Liver (tissue), 9 donors: ENCODE measurements around the gene PGM5. TPM values are rescaled to one million over a fixed set of nuclear protein-coding genes. Genes with fewer than 3 reads are reported as not detected.

Experiments
- DNase-seq: peaks from one replicate; pipeline ENCODE4 v3.0.0-alpha.2; 2017; ENCODE audit warnings: low spot score
- H3K27ac ChIP-seq, 2 donors: one replicate each; pipeline ENCODE4 v1.7.0; 2013; ENCODE audit warnings: inconsistent platforms in 2 of 2, low read length in 2 of 2, control low read depth in 1 of 2, low read depth in 1 of 2, mild to moderate bottlenecking in 1 of 2
- H3K27me3 ChIP-seq, 4 donors: one replicate each; pipeline versions ENCODE4 v1.6.1 to v1.7.0; 2013; ENCODE audit warnings: low read length in 3 of 4, inconsistent platforms in 1 of 4, mild to moderate bottlenecking in 1 of 4, moderate library complexity in 1 of 4; ENCODE audit not compliant: control insufficient read depth in 4 of 4, insufficient read depth in 4 of 4
- H3K36me3 ChIP-seq, 4 donors: one replicate each; pipeline versions ENCODE4 v1.6.1 to v1.7.0; 2013; ENCODE audit warnings: low read length in 3 of 4, mild to moderate bottlenecking in 3 of 4, low read depth in 1 of 4, moderate library complexity in 1 of 4; ENCODE audit not compliant: control insufficient read depth in 4 of 4, insufficient read depth in 3 of 4
- H3K4me1 ChIP-seq, 4 donors: one replicate each; pipeline versions ENCODE4 v1.6.1 to v1.7.0; 2013; ENCODE audit warnings: low read length in 3 of 4, mild to moderate bottlenecking in 3 of 4, moderate library complexity in 1 of 4; ENCODE audit not compliant: control insufficient read depth in 4 of 4, insufficient read depth in 4 of 4
- H3K4me3 ChIP-seq, 3 donors: one replicate each; pipeline versions ENCODE4 v1.6.1 to v1.7.0; 2013; ENCODE audit warnings: low read length in 3 of 3, control low read depth in 1 of 3, low read depth in 1 of 3, mild to moderate bottlenecking in 1 of 3
- H3K9ac ChIP-seq, 2 donors: one replicate each; pipeline ENCODE4 v1.7.0; 2013; ENCODE audit warnings: low read length in 2 of 2, mild to moderate bottlenecking in 2 of 2, moderate library complexity in 2 of 2, control low read depth in 1 of 2, low read depth in 1 of 2
- H3K9me3 ChIP-seq, 4 donors: one replicate each; pipeline versions ENCODE4 v1.6.1 to v1.7.0; 2013; ENCODE audit warnings: low read length in 3 of 4; ENCODE audit not compliant: control insufficient read depth in 4 of 4
- CTCF ChIP-seq: fragments of 150-350 bp; IDR thresholded peaks from 2 replicates; pipeline ENCODE4 v1.5.1; 2017; ENCODE audit warnings: improper control_type of control experiment, low read depth, low read length; ENCODE audit not compliant: missing input control
- EGR1 ChIP-seq, 2 donors: IDR thresholded peaks; 2 replicates each; pipeline ENCODE4 v1.6.1; 2016 to 2018; ENCODE audit warnings: antibody characterized with exemption in 2 of 2, low read depth in 2 of 2
- FOXA1 ChIP-seq: IDR thresholded peaks from 2 replicates; pipeline ENCODE4 v1.6.1; 2016; ENCODE audit warnings: antibody characterized with exemption
- FOXA2 ChIP-seq: IDR thresholded peaks from 2 replicates; pipeline ENCODE4 v1.6.1; 2016; ENCODE audit warnings: antibody characterized with exemption
- GABPA ChIP-seq, 2 donors: IDR thresholded peaks in 1 of 2; conservative IDR thresholded peaks in 1 of 2; 2 replicates each; pipeline ENCODE4 v1.6.1; 2016; ENCODE audit warnings: antibody characterized with exemption in 2 of 2, mild to moderate bottlenecking in 1 of 2, moderate library complexity in 1 of 2
- HNF4A ChIP-seq, 2 donors: conservative IDR thresholded peaks; 2 replicates each; pipeline ENCODE4 v1.6.1; 2016; ENCODE audit warnings: antibody characterized with exemption in 2 of 2, mild to moderate bottlenecking in 2 of 2
- HNF4G ChIP-seq: IDR thresholded peaks from 2 replicates; pipeline ENCODE4 v1.6.1; 2016; ENCODE audit warnings: antibody characterized with exemption
- JUND ChIP-seq, 2 donors: IDR thresholded peaks; 2 replicates each; pipeline ENCODE4 v1.6.1; 2016; ENCODE audit warnings: antibody characterized with exemption in 2 of 2
- NR2F2 ChIP-seq: IDR thresholded peaks from 2 replicates; pipeline ENCODE4 v1.6.1; 2016; ENCODE audit warnings: antibody characterized with exemption
- RAD21 ChIP-seq, 2 donors: IDR thresholded peaks; 2 replicates each; pipeline ENCODE4 v1.6.1; 2016; ENCODE audit warnings: antibody characterized with exemption in 2 of 2, mild to moderate bottlenecking in 2 of 2
- REST ChIP-seq: IDR thresholded peaks from 2 replicates; pipeline ENCODE4 v1.6.1; 2016; ENCODE audit warnings: antibody characterized with exemption, mild to moderate bottlenecking
- RXRA ChIP-seq, 2 donors: IDR thresholded peaks; 2 replicates each; pipeline ENCODE4 v1.6.1; 2017 to 2018; ENCODE audit warnings: antibody characterized with exemption in 2 of 2, mild to moderate bottlenecking in 1 of 2
- SP1 ChIP-seq: IDR thresholded peaks from 2 replicates; pipeline ENCODE4 v1.6.1; 2018; ENCODE audit warnings: antibody characterized with exemption, mild to moderate bottlenecking
- TAF1 ChIP-seq: conservative IDR thresholded peaks from 2 replicates; pipeline ENCODE4 v1.6.1; 2016; ENCODE audit warnings: antibody characterized with exemption, mild to moderate bottlenecking
- YY1 ChIP-seq: IDR thresholded peaks from 2 replicates; pipeline ENCODE4 v1.6.1; 2016; ENCODE audit warnings: antibody characterized with exemption, mild to moderate bottlenecking
- WGBS: extraction: QIAGEN DNeasy Blood & Tissue Kit; methylation state at CpG from one replicate; pipeline ENCODE4 v1.1.7; 2013; 5-methylcytosine and 5-hydroxymethylcytosine counted together
- polyA plus RNA-seq, 2 donors: library from polyadenylated mRNA; stranded (reverse) in 1 of 2; unstranded in 1 of 2; fragments of 200-250 nt in 1 of 2; fragments of >200 nt in 1 of 2; fragmentation: Nextera tagmentation in 1 of 2; extraction: Ambion mirVana in 1 of 2; gene quantifications; one replicate each; pipeline versions ENCODE4 v1.2.1 to v1.2.3, GENCODE V29; 2013 to 2015
- total RNA-seq, 2 donors: library from RNA; depleted of rRNA; stranded (reverse); fragments of >200 nt; gene quantifications; one replicate each; pipeline ENCODE4 v1.2.3, GENCODE V29; 2014
- TF ChIP-seq, protein P1 (sequence below): IDR thresholded peaks from 2 replicates; pipeline ENCODE4 v1.6.1; 2016; ENCODE audit warnings: antibody characterized with exemption
- TF ChIP-seq, protein P2 (sequence below): IDR thresholded peaks from 2 replicates; pipeline ENCODE4 v1.6.1; 2016; ENCODE audit warnings: antibody characterized with exemption
- donor health status: healthy.
- donor health status: healthy.
- donor health status: healthy.
- donor health status: healthy.
- donor health status: healthy.

Gene PGM5
- total and polyA plus RNA-seq, 4 donors, result 0.63 to 8.5 (median 2.2) TPM

- TF ChIP-seq EGR1 (IDR thresholded peaks at IDR 0.05; ENCODE audit: low read depth in 2 of 2) (no peak), FOXA1 (no peak), HNF4G (no peak), GABPA (IDR thresholded peaks at IDR 0.05 in 1 of 2, conservative IDR thresholded peaks at IDR 0.05 in 1 of 2) (no peak), TAF1 (no peak), HNF4A (conservative IDR thresholded peaks at IDR 0.05) (no peak), YY1 (no peak), RAD21 (IDR thresholded peaks at IDR 0.05) (no peak), REST (no peak), JUND (IDR thresholded peaks at IDR 0.05) (no peak)
- TF ChIP-seq, protein P1, sequence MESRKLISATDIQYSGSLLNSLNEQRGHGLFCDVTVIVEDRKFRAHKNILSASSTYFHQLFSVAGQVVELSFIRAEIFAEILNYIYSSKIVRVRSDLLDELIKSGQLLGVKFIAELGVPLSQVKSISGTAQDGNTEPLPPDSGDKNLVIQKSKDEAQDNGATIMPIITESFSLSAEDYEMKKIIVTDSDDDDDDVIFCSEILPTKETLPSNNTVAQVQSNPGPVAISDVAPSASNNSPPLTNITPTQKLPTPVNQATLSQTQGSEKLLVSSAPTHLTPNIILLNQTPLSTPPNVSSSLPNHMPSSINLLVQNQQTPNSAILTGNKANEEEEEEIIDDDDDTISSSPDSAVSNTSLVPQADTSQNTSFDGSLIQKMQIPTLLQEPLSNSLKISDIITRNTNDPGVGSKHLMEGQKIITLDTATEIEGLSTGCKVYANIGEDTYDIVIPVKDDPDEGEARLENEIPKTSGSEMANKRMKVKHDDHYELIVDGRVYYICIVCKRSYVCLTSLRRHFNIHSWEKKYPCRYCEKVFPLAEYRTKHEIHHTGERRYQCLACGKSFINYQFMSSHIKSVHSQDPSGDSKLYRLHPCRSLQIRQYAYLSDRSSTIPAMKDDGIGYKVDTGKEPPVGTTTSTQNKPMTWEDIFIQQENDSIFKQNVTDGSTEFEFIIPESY, result no peak
- Histone ChIP-seq H3K36me3 (no peaks in the 10 kb centered on the region), H3K27me3 (no peaks in the 10 kb centered on the region), H3K4me3 (no peak overlapping the region), H3K9me3 (no peaks in the 10 kb centered on the region), H3K4me1 (no peaks in the 10 kb centered on the region), H3K9ac (no peak overlapping the region), H3K27ac (no peak overlapping the region)
- DNase-seq, result no peak
- 94% methylated on average over 4 of the region's 4 CpGs for WGBS
Observed at GRCh38 chr9:68513981-68514380, 157.6 kb downstream of the PGM5 start.

DNA sequence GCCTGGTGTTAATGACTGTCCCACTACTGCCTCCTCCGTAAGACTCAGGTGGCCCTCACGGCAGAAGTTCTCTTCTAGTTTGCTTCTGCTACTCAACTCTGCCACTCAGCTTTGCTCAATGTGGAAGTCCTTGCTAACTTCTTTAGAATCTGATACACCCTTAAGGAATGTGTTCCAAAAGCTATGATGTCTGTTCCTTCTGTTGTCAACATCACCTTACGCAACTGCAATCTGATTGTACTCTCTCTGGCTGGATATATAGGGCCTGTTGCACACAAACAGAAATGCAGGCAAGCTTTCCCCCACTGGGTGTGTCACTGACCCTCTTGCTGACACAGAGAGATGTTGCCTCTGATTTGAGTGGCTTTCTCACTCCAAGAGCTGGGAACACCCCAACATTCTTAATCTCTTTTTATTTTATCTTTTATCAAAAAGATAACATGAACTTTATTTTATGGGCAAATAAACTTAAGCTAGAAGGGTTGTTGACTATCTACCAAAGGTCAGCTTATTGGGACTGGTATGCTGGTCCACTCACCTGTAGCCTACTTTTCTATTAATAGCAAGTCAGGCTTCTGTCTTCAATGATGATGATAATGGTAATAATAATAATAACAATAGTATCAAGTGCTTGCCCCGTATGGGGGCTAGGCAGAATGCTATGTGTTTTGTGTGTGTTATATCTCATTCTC, 159.1 kb downstream of the PGM5 start:
- Histone ChIP-seq H3K4me3 (no peak overlapping the region), H3K4me1 (no peaks in the 10 kb centered on the region), H3K27ac (no peak overlapping the region), H3K9me3 (no peaks in the 10 kb centered on the region), H3K9ac (no peak overlapping the region), H3K27me3 (no peaks in the 10 kb centered on the region), H3K36me3 (no peaks in the 10 kb centered on the region)
- WGBS, result 83% methylated on average over 4 of the region's 4 CpGs
- no peak for DNase-seq
- TF ChIP-seq, protein P1, result peak; percentile 19
- no peak for TF ChIP-seq HNF4G
- TF ChIP-seq REST, result no peak
- peak; percentile 67 for TF ChIP-seq SP1
- no peak for TF ChIP-seq GABPA (IDR thresholded peaks at IDR 0.05 in 1 of 2, conservative IDR thresholded peaks at IDR 0.05 in 1 of 2)
- TF ChIP-seq FOXA1, result peak; percentile 25
- TF ChIP-seq NR2F2, result no peak
- peak; percentile 50 to 59 for TF ChIP-seq HNF4A (conservative IDR thresholded peaks at IDR 0.05)
- TF ChIP-seq, protein P2, sequence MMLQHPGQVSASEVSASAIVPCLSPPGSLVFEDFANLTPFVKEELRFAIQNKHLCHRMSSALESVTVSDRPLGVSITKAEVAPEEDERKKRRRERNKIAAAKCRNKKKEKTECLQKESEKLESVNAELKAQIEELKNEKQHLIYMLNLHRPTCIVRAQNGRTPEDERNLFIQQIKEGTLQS, result no peak
- TF ChIP-seq FOXA2, result peak; percentile 38
- no peak for TF ChIP-seq CTCF
- TF ChIP-seq TAF1, result no peak
- peak; percentile 45 to 68 for TF ChIP-seq RXRA (IDR thresholded peaks at IDR 0.05)
- TF ChIP-seq EGR1 (IDR thresholded peaks at IDR 0.05; ENCODE audit: low read depth in 2 of 2), result no peak
- TF ChIP-seq YY1, result no peak
- peak in 1 of 2 donors; percentile 37 for TF ChIP-seq JUND (IDR thresholded peaks at IDR 0.05)
- TF ChIP-seq RAD21 (IDR thresholded peaks at IDR 0.05), result peak in 1 of 2 donors; percentile 16
